SH-SY5Y (cell line): ENCODE data around the gene KDM7A.

Source experiments
- GATA2 ChIP-seq: IDR thresholded peaks from 2 replicates; pipeline ENCODE4 v1.6.1; 2011; ENCODE audit warnings: mild to moderate bottlenecking, low read depth, low read length
- GATA3 ChIP-seq: IDR thresholded peaks from 2 replicates; pipeline ENCODE4 v1.6.1; 2011; ENCODE audit warnings: low read depth, mild to moderate bottlenecking, low read length, moderate library complexity

GRCh38 chr7:140203556-140203955 is 26.8 kb upstream of the KDM7A start:
- TF ChIP-seq GATA3 (no peak), GATA2 (no peak)
